HepG2 (cell line): ENCODE results near the gene KMT5C. TPM values are rescaled to one million over a fixed set of nuclear protein-coding genes. Genes with fewer than 3 reads are reported as not detected.

Experiments used
- FOXP1 ChIP-seq, 2 experiments: fragments of 450-650 bp in 1 of 2; IDR thresholded peaks; 2 replicates each; pipeline ENCODE4 v1.6.1; 2017 to 2018; ENCODE audit warnings: antibody characterized with exemption in 1 of 2
- GATA4 ChIP-seq: sonication (generic); IDR thresholded peaks from 2 replicates; pipeline ENCODE4 v1.6.1; 2016; ENCODE audit warnings: antibody characterized with exemption, low read depth, borderline replicate concordance
- KLF16 ChIP-seq, 2 experiments: sonication (generic) in 1 of 2; formaldehyde crosslinking in 1 of 2; IDR thresholded peaks; 2 replicates each; pipeline versions ENCODE4 v1.6.1 to v1.8.0; 2016 to 2023; ENCODE audit warnings: missing genetic modification reagents in 2 of 2, missing compliant biosample characterization in 1 of 2
- NR1H2 ChIP-seq: sonication (generic); formaldehyde crosslinking; IDR thresholded peaks from 2 replicates; pipeline ENCODE4 v1.8.1; 2022; ENCODE audit warnings: low read depth, missing genetic modification reagents, borderline replicate concordance
- NR2F1 ChIP-seq, 2 experiments: fragments of 450-650 bp in 1 of 2; formaldehyde crosslinking in 1 of 2; IDR thresholded peaks; 2 replicates each; pipeline versions ENCODE4 v1.5.0 to v1.6.1; 2016 to 2020; ENCODE audit warnings: mild to moderate bottlenecking in 1 of 2, missing compliant biosample characterization in 1 of 2, missing genetic modification reagents in 1 of 2, moderate library complexity in 1 of 2
- PRPF4 ChIP-seq: fragments of 200-400 bp; formaldehyde crosslinking; IDR thresholded peaks from 2 replicates; pipeline ENCODE4 v1.6.1; 2016; ENCODE audit warnings: low read length, low read depth; ENCODE audit not compliant: poor library complexity, severe bottlenecking
- SALL2 ChIP-seq: sonication (generic); formaldehyde crosslinking; IDR thresholded peaks from 2 replicates; pipeline ENCODE4 v1.8.1; 2023; ENCODE audit warnings: mild to moderate bottlenecking, missing genetic modification reagents, inconsistent platforms
- YEATS4 ChIP-seq: sonication (generic); formaldehyde crosslinking; IDR thresholded peaks from 2 replicates; pipeline ENCODE4 v1.4.0; 2020; ENCODE audit warnings: missing genetic modification reagents, borderline replicate concordance
- polyA plus RNA-seq, 8 experiments: library from polyadenylated mRNA; depleted of rRNA in 3 of 8; stranded (reverse) in 7 of 8; unstranded in 1 of 8; fragments of >200 nt; fragmentation: Illumina TruSeq in 4 of 8; extraction: Trizol in 4 of 8; gene quantifications; 2 replicates each; pipeline versions ENCODE4 v1.2.1 to v1.2.3, GENCODE V29; 2011 to 2016; ENCODE audit warnings: low read depth in 4 of 8, missing spikeins in 1 of 8, mixed read lengths in 1 of 8; ENCODE audit not compliant: insufficient read depth in 1 of 8
- total RNA-seq, 5 experiments: library from RNA; depleted of rRNA; stranded (reverse); fragments of >200 nt; fragmentation: Illumina TruSeq; extraction: Trizol; gene quantifications; 2 replicates each; pipeline ENCODE4 v1.2.3, GENCODE V29; 2016; ENCODE audit warnings: low read depth in 1 of 5
- TF ChIP-seq, protein P1 (sequence below), 2 experiments: sonication (generic) in 1 of 2; formaldehyde crosslinking in 1 of 2; IDR thresholded peaks; 2 replicates each; pipeline versions ENCODE4 v1.6.1 to v1.9.0; 2014 to 2022; ENCODE audit warnings: antibody characterized with exemption in 1 of 2, borderline replicate concordance in 1 of 2, inconsistent platforms in 1 of 2, low read depth in 1 of 2, missing genetic modification reagents in 1 of 2
- TF ChIP-seq, protein P2 (sequence below): sonication (generic); IDR thresholded peaks from 2 replicates; pipeline ENCODE4 v1.6.1; 2016; ENCODE audit warnings: low read depth, borderline replicate concordance
- TF ChIP-seq, protein P3 (sequence below): sonication (generic); formaldehyde crosslinking; conservative IDR thresholded peaks from 2 replicates; pipeline ENCODE4 v1.4.0; 2020; ENCODE audit warnings: mild to moderate bottlenecking, missing genetic modification reagents, moderate library complexity
- TF ChIP-seq, protein P4 (sequence below): sonication (generic); formaldehyde crosslinking; IDR thresholded peaks from 2 replicates; pipeline ENCODE4 v1.4.0; 2020; ENCODE audit warnings: mild to moderate bottlenecking, missing genetic modification reagents
- TF ChIP-seq, protein P5 (sequence below): sonication (generic); formaldehyde crosslinking; IDR thresholded peaks from 2 replicates; pipeline ENCODE4 v1.4.0; 2020; ENCODE audit warnings: missing genetic modification reagents

Gene KMT5C
- total and polyA plus RNA-seq, 2 of the 13 experiments (the other 11 are each of a cell fraction or from before 2014, with no cell fraction given), result 5.5 to 9.0 TPM

GRCh38 chr19:55372316-55373081, 32.8 kb downstream of the KMT5C start (continued):
- TF ChIP-seq, protein P1, sequence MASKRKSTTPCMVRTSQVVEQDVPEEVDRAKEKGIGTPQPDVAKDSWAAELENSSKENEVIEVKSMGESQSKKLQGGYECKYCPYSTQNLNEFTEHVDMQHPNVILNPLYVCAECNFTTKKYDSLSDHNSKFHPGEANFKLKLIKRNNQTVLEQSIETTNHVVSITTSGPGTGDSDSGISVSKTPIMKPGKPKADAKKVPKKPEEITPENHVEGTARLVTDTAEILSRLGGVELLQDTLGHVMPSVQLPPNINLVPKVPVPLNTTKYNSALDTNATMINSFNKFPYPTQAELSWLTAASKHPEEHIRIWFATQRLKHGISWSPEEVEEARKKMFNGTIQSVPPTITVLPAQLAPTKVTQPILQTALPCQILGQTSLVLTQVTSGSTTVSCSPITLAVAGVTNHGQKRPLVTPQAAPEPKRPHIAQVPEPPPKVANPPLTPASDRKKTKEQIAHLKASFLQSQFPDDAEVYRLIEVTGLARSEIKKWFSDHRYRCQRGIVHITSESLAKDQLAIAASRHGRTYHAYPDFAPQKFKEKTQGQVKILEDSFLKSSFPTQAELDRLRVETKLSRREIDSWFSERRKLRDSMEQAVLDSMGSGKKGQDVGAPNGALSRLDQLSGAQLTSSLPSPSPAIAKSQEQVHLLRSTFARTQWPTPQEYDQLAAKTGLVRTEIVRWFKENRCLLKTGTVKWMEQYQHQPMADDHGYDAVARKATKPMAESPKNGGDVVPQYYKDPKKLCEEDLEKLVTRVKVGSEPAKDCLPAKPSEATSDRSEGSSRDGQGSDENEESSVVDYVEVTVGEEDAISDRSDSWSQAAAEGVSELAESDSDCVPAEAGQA (IDR thresholded peaks at IDR 0.05; ENCODE audit: low read depth), result no peak
- TF ChIP-seq, protein P1 (CRISPR knock-in tag; IDR thresholded peaks at IDR 0.05; ENCODE audit: borderline replicate concordance), result no peak
- TF ChIP-seq SALL2 (no peak), NR2F1 (CRISPR knock-in tag; IDR thresholded peaks at IDR 0.05) (0 out of 4 replicates have a peak, but pooled peaks of 1 of the 2 experiments have one; percentile 24), KLF16 (CRISPR knock-in tag; IDR thresholded peaks at IDR 0.05) (peak in 1 of 2 experiments; percentile 28; a peak in 1 of 4 replicates), FOXP1 (IDR thresholded peaks at IDR 0.05) (no peak), FOXP1 (CRISPR knock-in tag; IDR thresholded peaks at IDR 0.05) (no peak), NR1H2 (CRISPR knock-in tag) (no peak), GATA4 (no peak), PRPF4 (no peak), YEATS4 (CRISPR knock-in tag) (no peak)
- TF ChIP-seq, protein P2, sequence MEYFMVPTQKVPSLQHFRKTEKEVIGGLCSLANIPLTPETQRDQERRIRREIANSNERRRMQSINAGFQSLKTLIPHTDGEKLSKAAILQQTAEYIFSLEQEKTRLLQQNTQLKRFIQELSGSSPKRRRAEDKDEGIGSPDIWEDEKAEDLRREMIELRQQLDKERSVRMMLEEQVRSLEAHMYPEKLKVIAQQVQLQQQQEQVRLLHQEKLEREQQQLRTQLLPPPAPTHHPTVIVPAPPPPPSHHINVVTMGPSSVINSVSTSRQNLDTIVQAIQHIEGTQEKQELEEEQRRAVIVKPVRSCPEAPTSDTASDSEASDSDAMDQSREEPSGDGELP, result no peak
- TF ChIP-seq, protein P3, sequence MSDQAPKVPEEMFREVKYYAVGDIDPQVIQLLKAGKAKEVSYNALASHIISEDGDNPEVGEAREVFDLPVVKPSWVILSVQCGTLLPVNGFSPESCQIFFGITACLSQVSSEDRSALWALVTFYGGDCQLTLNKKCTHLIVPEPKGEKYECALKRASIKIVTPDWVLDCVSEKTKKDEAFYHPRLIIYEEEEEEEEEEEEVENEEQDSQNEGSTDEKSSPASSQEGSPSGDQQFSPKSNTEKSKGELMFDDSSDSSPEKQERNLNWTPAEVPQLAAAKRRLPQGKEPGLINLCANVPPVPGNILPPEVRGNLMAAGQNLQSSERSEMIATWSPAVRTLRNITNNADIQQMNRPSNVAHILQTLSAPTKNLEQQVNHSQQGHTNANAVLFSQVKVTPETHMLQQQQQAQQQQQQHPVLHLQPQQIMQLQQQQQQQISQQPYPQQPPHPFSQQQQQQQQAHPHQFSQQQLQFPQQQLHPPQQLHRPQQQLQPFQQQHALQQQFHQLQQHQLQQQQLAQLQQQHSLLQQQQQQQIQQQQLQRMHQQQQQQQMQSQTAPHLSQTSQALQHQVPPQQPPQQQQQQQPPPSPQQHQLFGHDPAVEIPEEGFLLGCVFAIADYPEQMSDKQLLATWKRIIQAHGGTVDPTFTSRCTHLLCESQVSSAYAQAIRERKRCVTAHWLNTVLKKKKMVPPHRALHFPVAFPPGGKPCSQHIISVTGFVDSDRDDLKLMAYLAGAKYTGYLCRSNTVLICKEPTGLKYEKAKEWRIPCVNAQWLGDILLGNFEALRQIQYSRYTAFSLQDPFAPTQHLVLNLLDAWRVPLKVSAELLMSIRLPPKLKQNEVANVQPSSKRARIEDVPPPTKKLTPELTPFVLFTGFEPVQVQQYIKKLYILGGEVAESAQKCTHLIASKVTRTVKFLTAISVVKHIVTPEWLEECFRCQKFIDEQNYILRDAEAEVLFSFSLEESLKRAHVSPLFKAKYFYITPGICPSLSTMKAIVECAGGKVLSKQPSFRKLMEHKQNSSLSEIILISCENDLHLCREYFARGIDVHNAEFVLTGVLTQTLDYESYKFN, result peak; percentile 52
- TF ChIP-seq, protein P4, sequence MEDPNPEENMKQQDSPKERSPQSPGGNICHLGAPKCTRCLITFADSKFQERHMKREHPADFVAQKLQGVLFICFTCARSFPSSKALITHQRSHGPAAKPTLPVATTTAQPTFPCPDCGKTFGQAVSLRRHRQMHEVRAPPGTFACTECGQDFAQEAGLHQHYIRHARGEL (CRISPR knock-in tag), result no peak
- TF ChIP-seq, protein P5, sequence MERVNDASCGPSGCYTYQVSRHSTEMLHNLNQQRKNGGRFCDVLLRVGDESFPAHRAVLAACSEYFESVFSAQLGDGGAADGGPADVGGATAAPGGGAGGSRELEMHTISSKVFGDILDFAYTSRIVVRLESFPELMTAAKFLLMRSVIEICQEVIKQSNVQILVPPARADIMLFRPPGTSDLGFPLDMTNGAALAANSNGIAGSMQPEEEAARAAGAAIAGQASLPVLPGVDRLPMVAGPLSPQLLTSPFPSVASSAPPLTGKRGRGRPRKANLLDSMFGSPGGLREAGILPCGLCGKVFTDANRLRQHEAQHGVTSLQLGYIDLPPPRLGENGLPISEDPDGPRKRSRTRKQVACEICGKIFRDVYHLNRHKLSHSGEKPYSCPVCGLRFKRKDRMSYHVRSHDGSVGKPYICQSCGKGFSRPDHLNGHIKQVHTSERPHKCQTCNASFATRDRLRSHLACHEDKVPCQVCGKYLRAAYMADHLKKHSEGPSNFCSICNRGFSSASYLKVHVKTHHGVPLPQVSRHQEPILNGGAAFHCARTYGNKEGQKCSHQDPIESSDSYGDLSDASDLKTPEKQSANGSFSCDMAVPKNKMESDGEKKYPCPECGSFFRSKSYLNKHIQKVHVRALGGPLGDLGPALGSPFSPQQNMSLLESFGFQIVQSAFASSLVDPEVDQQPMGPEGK (CRISPR knock-in tag), result peak; percentile 95
